GM06990 (cell line): Measurements from ENCODE around the gene TTLL6.

Source experiments
- DNase-seq: peaks from one replicate; pipeline ENCODE4 v3.0.0-alpha.2; 2011; ENCODE audit not compliant: insufficient read length; ENCODE audit errors: extremely low read depth
- H3K27me3 ChIP-seq: replicated peaks from 2 replicates; pipeline ENCODE4 v1.6.0; 2011; ENCODE audit warnings: low read length; ENCODE audit not compliant: control insufficient read depth, insufficient read depth
- H3K36me3 ChIP-seq: 2 replicates; pipeline ENCODE4 v1.5.1; 2011; ENCODE audit warnings: low read length; ENCODE audit not compliant: control insufficient read depth, insufficient read depth
- H3K4me3 ChIP-seq: replicated peaks from 2 replicates; pipeline ENCODE4 v1.5.1; 2011; ENCODE audit warnings: low read depth, mild to moderate bottlenecking, control low read depth, low read length
- TF ChIP-seq, protein P1 (sequence below): IDR thresholded peaks from 2 replicates; pipeline ENCODE4 v1.5.1; 2011; ENCODE audit warnings: low read length, control low read depth, mild to moderate bottlenecking, inconsistent platforms; ENCODE audit not compliant: insufficient read depth, poor library complexity, severe bottlenecking

The TTLL6 gene

DNA sequence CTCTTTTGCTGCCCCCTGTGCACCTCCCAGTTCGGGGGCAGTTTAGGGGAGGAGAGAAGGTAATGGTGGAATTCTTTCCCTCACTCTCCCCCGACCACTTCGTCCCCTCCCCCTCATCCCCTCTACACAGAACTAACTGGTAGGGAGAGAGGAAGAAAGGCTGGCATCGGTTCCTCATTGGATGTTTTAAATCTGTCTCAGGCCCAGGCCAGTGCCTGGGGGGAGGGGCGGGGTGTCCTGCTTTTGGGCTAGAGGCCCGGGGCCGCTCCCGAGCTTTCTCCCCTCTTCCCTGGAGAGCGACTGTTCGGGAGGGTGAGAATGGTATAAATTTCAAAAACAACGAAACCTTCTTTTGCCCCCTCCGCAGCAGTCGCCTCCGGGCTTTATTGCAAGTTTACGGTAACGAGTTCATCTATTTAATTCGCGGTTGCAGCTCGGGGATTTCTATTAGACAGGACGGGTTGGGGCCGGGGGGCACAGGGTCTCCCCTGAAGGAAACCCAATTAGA, 94.1 kb downstream of the TTLL6 start, which contains the start of gene PRAC2:
Gene PRAC2, plus strand, starts transcription at position 271 of the 508 bp plus-strand sequence. CDS start 1,226 bp downstream, outside the sequence.
- Histone ChIP-seq H3K36me3 (no peaks in the 10 kb centered on the region), H3K27me3 (peaks cover 8% of the 10 kb centered on the region), H3K4me3 (no peak within 1 kb of the TSS; the same call in 1 of the 2 replicates)
- TF ChIP-seq, protein P1, sequence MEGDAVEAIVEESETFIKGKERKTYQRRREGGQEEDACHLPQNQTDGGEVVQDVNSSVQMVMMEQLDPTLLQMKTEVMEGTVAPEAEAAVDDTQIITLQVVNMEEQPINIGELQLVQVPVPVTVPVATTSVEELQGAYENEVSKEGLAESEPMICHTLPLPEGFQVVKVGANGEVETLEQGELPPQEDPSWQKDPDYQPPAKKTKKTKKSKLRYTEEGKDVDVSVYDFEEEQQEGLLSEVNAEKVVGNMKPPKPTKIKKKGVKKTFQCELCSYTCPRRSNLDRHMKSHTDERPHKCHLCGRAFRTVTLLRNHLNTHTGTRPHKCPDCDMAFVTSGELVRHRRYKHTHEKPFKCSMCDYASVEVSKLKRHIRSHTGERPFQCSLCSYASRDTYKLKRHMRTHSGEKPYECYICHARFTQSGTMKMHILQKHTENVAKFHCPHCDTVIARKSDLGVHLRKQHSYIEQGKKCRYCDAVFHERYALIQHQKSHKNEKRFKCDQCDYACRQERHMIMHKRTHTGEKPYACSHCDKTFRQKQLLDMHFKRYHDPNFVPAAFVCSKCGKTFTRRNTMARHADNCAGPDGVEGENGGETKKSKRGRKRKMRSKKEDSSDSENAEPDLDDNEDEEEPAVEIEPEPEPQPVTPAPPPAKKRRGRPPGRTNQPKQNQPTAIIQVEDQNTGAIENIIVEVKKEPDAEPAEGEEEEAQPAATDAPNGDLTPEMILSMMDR: no peak
- no peak for DNase-seq

DNA sequence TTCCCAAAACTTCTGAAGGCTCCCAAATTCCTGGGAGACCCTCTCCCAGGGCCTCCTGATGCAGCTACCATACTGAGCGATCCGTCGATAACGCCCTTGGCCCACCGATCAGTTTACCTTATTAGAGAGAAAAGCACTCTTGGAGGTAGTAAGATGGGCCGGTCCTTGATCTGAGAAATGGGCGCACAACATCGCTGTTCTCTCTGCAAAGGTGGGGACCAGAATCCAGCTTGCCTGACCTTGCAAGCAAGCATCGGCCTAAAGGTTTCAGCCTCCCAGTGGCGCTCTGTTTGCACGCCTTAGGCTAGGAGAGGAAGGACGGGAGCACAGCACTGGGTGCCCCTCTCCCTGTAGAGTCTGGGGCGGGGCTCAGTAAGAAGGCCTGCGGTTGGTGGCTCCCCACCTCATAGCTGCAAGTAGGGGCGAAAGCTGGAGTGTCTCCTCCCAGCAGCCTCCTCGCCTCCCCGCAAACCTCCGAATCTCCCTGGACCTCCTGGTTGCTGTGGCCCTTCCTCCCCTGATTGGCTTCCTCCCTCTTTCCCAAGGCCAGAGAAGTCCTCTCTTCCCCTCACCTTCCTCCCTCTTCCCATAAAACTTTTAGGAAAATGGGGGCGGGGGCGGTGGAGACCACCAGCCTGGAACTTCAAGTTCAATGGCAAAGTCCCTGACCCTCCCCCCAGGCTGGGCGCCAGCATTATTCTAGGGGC, 94.7 kb downstream of the TTLL6 start, which contains the start of gene PRAC1:
Gene PRAC1, minus strand, starts transcription at position 318 of the 707 bp plus-strand sequence. Its CDS starts 126 bp downstream, at position 192.
- peaks cover 8% of the 10 kb centered on the region for H3K27me3 ChIP-seq

DNA sequence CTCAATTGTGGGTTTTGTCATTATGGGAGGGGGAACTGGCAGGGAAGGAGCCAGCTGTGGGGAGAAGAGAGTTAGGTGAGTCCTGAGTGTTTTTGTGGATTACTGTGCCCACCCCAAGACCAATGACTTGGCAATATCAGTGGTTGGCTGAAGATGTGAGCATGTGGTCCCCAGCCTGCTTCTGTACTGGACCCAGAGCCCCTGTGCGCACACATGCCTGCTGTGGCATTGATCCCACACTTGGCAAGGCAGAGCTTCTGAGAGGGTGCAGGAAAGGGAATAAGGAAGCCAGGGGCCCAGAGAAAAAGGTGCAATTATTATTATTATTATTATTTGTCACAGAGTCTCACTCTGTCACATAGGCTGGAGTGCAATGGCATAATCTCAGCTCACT, 96.0 kb downstream of the TTLL6 start:
- TF ChIP-seq, protein P1: no peak
- DNase-seq: no peak
- H3K4me3 ChIP-seq: no peak overlapping the region
- H3K36me3 ChIP-seq: no peaks in the 10 kb centered on the region
- H3K27me3 ChIP-seq: peaks cover 8% of the 10 kb centered on the region

More for the DNA sequence above, 94.7 kb downstream of the TTLL6 start, which contains the start of gene PRAC1:
- DNase-seq: no peak
- no peak within 1 kb of the TSS for H3K4me3 ChIP-seq
- TF ChIP-seq, protein P1: no peak
- no peaks in the 10 kb centered on the region for H3K36me3 ChIP-seq

DNA sequence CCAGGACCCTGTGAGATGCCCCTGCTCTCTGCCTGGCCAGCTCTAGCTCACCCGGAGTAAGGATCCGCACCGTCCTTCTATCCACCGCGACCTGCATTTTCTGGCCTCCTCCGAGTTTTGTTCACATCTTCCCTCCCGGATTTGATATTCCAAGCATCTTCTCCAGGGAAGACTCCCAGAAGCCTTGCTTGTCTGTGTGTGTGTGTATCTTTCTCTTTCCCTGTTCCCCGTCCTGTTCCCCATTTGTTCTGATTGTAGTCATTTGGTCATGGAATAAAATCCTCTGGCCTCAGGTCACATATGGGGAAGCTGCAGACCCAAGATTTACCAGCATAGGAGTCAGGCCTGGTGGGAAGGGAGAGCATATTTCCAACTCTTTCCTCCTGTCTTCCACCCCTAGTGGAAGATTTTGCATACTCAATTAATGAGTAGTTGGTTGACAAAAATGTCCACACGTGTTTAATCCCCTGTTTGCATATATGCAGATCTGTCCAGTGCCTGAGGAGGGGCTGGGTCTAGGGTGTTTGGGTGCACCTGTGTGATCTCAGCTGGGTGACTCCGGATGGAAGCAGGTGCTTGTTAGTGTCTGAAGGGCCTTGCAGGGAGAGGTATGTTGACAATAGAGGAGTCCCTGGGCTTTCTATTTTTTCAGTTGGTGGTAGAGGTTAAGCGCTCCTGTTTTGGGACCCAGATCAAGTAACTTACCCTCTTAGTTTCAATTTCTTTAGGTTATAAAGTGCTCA, 96.6 kb downstream of the TTLL6 start:
- TF ChIP-seq, protein P1: no peak
- DNase-seq: no peak
- no peaks in the 10 kb centered on the region for H3K36me3 ChIP-seq
- no peak overlapping the region for H3K4me3 ChIP-seq
- peaks cover 5% of the 10 kb centered on the region for H3K27me3 ChIP-seq

DNA sequence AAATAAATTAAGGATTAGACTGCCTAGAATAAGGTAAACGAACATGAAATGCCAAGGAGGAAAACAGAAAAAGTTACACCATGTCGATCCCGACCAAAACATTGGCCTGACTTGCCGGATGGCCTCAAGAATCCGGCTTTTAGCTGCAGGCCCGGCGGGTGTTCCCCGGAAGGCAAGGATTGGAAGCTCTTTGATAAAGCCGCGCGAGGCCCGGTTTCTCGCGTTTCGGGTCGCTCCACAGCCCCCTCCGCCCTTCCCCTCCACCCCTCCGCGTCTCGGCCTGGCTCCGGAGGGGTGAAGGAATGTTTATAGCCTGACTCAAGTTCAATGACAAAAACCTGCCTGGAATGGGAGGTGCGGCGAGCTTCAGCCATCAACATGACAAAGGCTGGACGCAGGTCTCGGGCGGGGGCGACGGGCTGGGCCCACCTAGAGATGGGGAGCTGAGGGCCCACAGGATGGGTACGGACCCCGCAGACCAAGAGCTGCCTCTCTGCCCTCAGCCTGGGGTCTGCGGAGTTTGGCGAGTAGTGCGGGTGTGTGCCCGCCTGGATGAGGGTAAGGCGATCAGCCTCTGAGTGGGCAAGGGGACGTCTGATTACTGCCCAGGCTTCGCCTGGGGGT, 97.3 kb downstream of the TTLL6 start:
- TF ChIP-seq, protein P1: no peak
- Histone ChIP-seq H3K4me3 (no peak overlapping the region), H3K36me3 (no peaks in the 10 kb centered on the region), H3K27me3 (peaks cover 5% of the 10 kb centered on the region)
- DNase-seq: no peak
